NCI-H2171 treated with DMSO at 0.1 percent for 48 hours (cell line): ENCODE results near the gene ATXN1.
"Not testable (repeated sequence)": the region's sequence is repeated elsewhere in the genome, so short reads cannot be mapped to it uniquely, and the experiment has no call there.

Source experiments
- DNase-seq: peaks from one replicate; lab custom pipeline; 2025; lab: John Stamatoyannopoulos, UW

Gene ATXN1

GRCh38 chr6:16570946-16571345 lies 190.3 kb downstream of the ATXN1 start:
- DNase-seq: no peak

GRCh38 chr6:16570221-16570553 lies 191.1 kb downstream of the ATXN1 start:
- no peak for DNase-seq

GRCh38 chr6:16568128-16568527 lies 193.1 kb downstream of the ATXN1 start:
- DNase-seq: no peak

GRCh38 chr6:16567071-16567470 lies 194.2 kb downstream of the ATXN1 start:
- no peak for DNase-seq

GRCh38 chr6:16564436-16564835 lies 196.8 kb downstream of the ATXN1 start:
- no peak for DNase-seq

- no peak for DNase-seq
Measured at GRCh38 chr6:16563628-16564240, 197.5 kb downstream of the ATXN1 start.

GRCh38 chr6:16562498-16562897 lies 198.8 kb downstream of the ATXN1 start:
- DNase-seq: no peak

- no peak for DNase-seq
Measured at GRCh38 chr6:16559071-16559470, 202.2 kb downstream of the ATXN1 start.

GRCh38 chr6:16555550-16555949 lies 205.7 kb downstream of the ATXN1 start:
- no peak for DNase-seq

GRCh38 chr6:16553531-16553930 lies 207.7 kb downstream of the ATXN1 start:
- DNase-seq: no peak

- no peak for DNase-seq
Measured at GRCh38 chr6:16551466-16551865, 209.8 kb downstream of the ATXN1 start.

GRCh38 chr6:16548121-16548520 lies 213.1 kb downstream of the ATXN1 start:
- no peak for DNase-seq

- DNase-seq: no peak
Measured at GRCh38 chr6:16547587-16547986, 213.7 kb downstream of the ATXN1 start.

GRCh38 chr6:16546861-16547260 lies 214.4 kb downstream of the ATXN1 start:
- DNase-seq: no peak

- DNase-seq: no peak
Measured at GRCh38 chr6:16545382-16545781, 215.9 kb downstream of the ATXN1 start.

- no peak for DNase-seq
Measured at GRCh38 chr6:16544521-16544920, 216.7 kb downstream of the ATXN1 start.

GRCh38 chr6:16544006-16544405 lies 217.3 kb downstream of the ATXN1 start:
- no peak for DNase-seq

- DNase-seq: no peak
Measured at GRCh38 chr6:16543521-16543920, 217.7 kb downstream of the ATXN1 start.

- DNase-seq: no peak
Measured at GRCh38 chr6:16542070-16542469, 219.2 kb downstream of the ATXN1 start.

GRCh38 chr6:16540804-16541752 lies 220.2 kb downstream of the ATXN1 start:
- DNase-seq: no peak

- DNase-seq: not testable (repeated sequence)
Measured at GRCh38 chr6:16540383-16540782, 220.9 kb downstream of the ATXN1 start.

- DNase-seq: no peak
Measured at GRCh38 chr6:16539086-16539931, 222.0 kb downstream of the ATXN1 start.

- no peak for DNase-seq
Measured at GRCh38 chr6:16535564-16535963, 225.7 kb downstream of the ATXN1 start.
